Ramos (cell line): ENCODE results near the gene EIF2AK3.
"Not testable (repeated sequence)": the region's sequence is repeated elsewhere in the genome, so short reads cannot be mapped to it uniquely, and the experiment has no call there.

Experiments used
- in situ Hi-C: fragments of 300-500 bp; cut with MboI; formaldehyde crosslinking; loops from one replicate; pipeline ENCODE4 v1.14.3; 2022; ENCODE audit warnings: low sequenced_read_pairs; ENCODE audit not compliant: unreplicated experiment

EIF2AK3 gene

GRCh38 chr2:88627055-88627855 lies at the start of gene EIF2AK3:
Gene EIF2AK3, minus strand, starts transcription at chr2:88627464. Its CDS starts 190 bp downstream, at chr2:88627274.
- in situ Hi-C loops, result no loop called here

- in situ Hi-C loops, result loop anchor here (10.0 kb wide), 1 partner anchor 479 kb away; no protein-coding TSS in a partner anchor
Observed at GRCh38 chr2:88673363-88673762, 46.1 kb upstream of the EIF2AK3 start.

- in situ Hi-C loops, result loop anchor here (10.0 kb wide), 1 partner anchor 477 kb away; no protein-coding TSS in a partner anchor
Observed at GRCh38 chr2:88671786-88672427, 44.6 kb upstream of the EIF2AK3 start.

GRCh38 chr2:88669482-88670214 lies 42.4 kb upstream of the EIF2AK3 start:
- in situ Hi-C loops, result loop anchor here (5.0 to 10.0 kb wide), 3 partner anchors 77 to 475 kb away; no protein-coding TSS in a partner anchor

GRCh38 chr2:88668862-88669261 lies 41.6 kb upstream of the EIF2AK3 start:
- in situ Hi-C loops, result loop anchor here (5.0 to 10.0 kb wide), 2 partner anchors 77 to 314 kb away; no protein-coding TSS in a partner anchor

GRCh38 chr2:88667219-88667618 lies 40.0 kb upstream of the EIF2AK3 start:
- in situ Hi-C loops, result loop anchor here (5.0 to 10.0 kb wide), 2 partner anchors 75 to 312 kb away; no protein-coding TSS in a partner anchor

- in situ Hi-C loops, result loop anchor here (5.0 to 10.0 kb wide), 2 partner anchors 74 to 312 kb away; no protein-coding TSS in a partner anchor
Observed at GRCh38 chr2:88666576-88666975, 39.3 kb upstream of the EIF2AK3 start.

- in situ Hi-C loops, result loop anchor here (10.0 kb wide), 1 partner anchor 306 kb away; no protein-coding TSS in a partner anchor
Observed at GRCh38 chr2:88660622-88661021, 33.4 kb upstream of the EIF2AK3 start.

- in situ Hi-C loops, result no loop called here
Observed at GRCh38 chr2:88659538-88659915, 32.3 kb upstream of the EIF2AK3 start.

- in situ Hi-C loops, result no loop called here
Observed at GRCh38 chr2:88658881-88659537, 31.7 kb upstream of the EIF2AK3 start.

GRCh38 chr2:88658326-88658725 lies 31.1 kb upstream of the EIF2AK3 start:
- in situ Hi-C loops, result no loop called here

- in situ Hi-C loops, result no loop called here
Observed at GRCh38 chr2:88657131-88657530, 29.9 kb upstream of the EIF2AK3 start.

- in situ Hi-C loops, result no loop called here
Observed at GRCh38 chr2:88656690-88657089, 29.4 kb upstream of the EIF2AK3 start.

GRCh38 chr2:88654714-88655113 lies 27.4 kb upstream of the EIF2AK3 start:
- in situ Hi-C loops, result no loop called here

- in situ Hi-C loops, result no loop called here
Observed at GRCh38 chr2:88651646-88652045, 24.4 kb upstream of the EIF2AK3 start.

- in situ Hi-C loops, result not testable (repeated sequence)
Observed at GRCh38 chr2:88645291-88645882, 18.1 kb upstream of the EIF2AK3 start.

- in situ Hi-C loops, result no loop called here
Observed at GRCh38 chr2:88642278-88642677, 15.0 kb upstream of the EIF2AK3 start.

- in situ Hi-C loops, result no loop called here
Observed at GRCh38 chr2:88641330-88641729, 14.1 kb upstream of the EIF2AK3 start.

- in situ Hi-C loops, result no loop called here
Observed at GRCh38 chr2:88639865-88640264, 12.6 kb upstream of the EIF2AK3 start.

GRCh38 chr2:88638743-88639142 lies 11.5 kb upstream of the EIF2AK3 start:
- in situ Hi-C loops, result no loop called here
